HG03558 (cell line): ENCODE measurements around the gene CHI3L2.

ENCODE experiments used
- ATAC-seq: cut with Tn5 transposase; IDR thresholded peaks from one replicate; pipeline ENCODE4 v1.9.1; 2021; ENCODE audit warnings: moderate number of reproducible peaks; ENCODE audit not compliant: unreplicated experiment; ENCODE audit errors: extremely low read depth

The CHI3L2 gene

GRCh38 chr1:111218701-111219556, 8.6 kb upstream of the CHI3L2 start:
- no peak for ATAC-seq

- peak; percentile 17 for ATAC-seq
Observed at GRCh38 chr1:111219557-111220286, 7.8 kb upstream of the CHI3L2 start.

GRCh38 chr1:111220302-111220890, 7.1 kb upstream of the CHI3L2 start:
- ATAC-seq = no peak

GRCh38 chr1:111221276-111221632, 6.3 kb upstream of the CHI3L2 start:
- ATAC-seq = no peak

- peak; percentile 40 for ATAC-seq
Observed at GRCh38 chr1:111221633-111222291, 5.8 kb upstream of the CHI3L2 start.

- no peak for ATAC-seq
Observed at GRCh38 chr1:111222308-111223125, 5.0 kb upstream of the CHI3L2 start.

GRCh38 chr1:111223126-111223685, 4.3 kb upstream of the CHI3L2 start:
- no peak for ATAC-seq

- no peak for ATAC-seq
Observed at GRCh38 chr1:111225091-111225490, 2.4 kb upstream of the CHI3L2 start.

- ATAC-seq = no peak
Observed at GRCh38 chr1:111225717-111226400, 1.7 kb upstream of the CHI3L2 start.

- ATAC-seq = no peak
Observed at GRCh38 chr1:111227851-111228747, 586 bp downstream of the CHI3L2 start.

GRCh38 chr1:111228748-111229126, 1.2 kb downstream of the CHI3L2 start:
- no peak for ATAC-seq

- ATAC-seq = no peak
Observed at GRCh38 chr1:111232134-111232533, 4.6 kb downstream of the CHI3L2 start.

- no peak for ATAC-seq
Observed at GRCh38 chr1:111234258-111234657, 6.7 kb downstream of the CHI3L2 start.

- no peak for ATAC-seq
Observed at GRCh38 chr1:111234866-111235265, 7.4 kb downstream of the CHI3L2 start.

- ATAC-seq = no peak
Observed at GRCh38 chr1:111236379-111236778, 8.9 kb downstream of the CHI3L2 start.

- no peak for ATAC-seq
Observed at GRCh38 chr1:111236806-111237205, 9.3 kb downstream of the CHI3L2 start.

- no peak for ATAC-seq
Observed at GRCh38 chr1:111238056-111238795, 10.7 kb downstream of the CHI3L2 start.
